Calu3 (cell line): ENCODE measurements around the gene PROM2. TPM values are rescaled to one million over a fixed set of nuclear protein-coding genes. Genes with fewer than 3 reads are reported as not detected.

Experiments used
- BruUV-seq: library from RNA; stranded (reverse); fragments of 400-500 nt; replicated peaks from 2 replicates; lab custom pipeline; 2021; lab: Mats Ljungman, UMichigan
- CTCF ChIA-PET: fragments of 300-600 bp; sonication (Branson Sonifier 250); formaldehyde crosslinking; loops from one replicate; lab custom pipeline; 2022; ENCODE audit warnings: antibody characterized with exemption; lab: Charles Lee
- DNase-seq: peaks from one replicate; pipeline ENCODE4 v3.0.0; 2022
- H3K27ac Mint-ChIP-seq: one replicate; pipeline ENCODE4 v1.8.0; 2022; ENCODE audit warnings: mixed read lengths; ENCODE audit not compliant: unreplicated experiment
- H3K27me3 Mint-ChIP-seq: one replicate; pipeline ENCODE4 v1.8.0; 2022; ENCODE audit warnings: mixed read lengths; ENCODE audit not compliant: unreplicated experiment
- H3K36me3 Mint-ChIP-seq: one replicate; pipeline ENCODE4 v1.8.0; 2022; ENCODE audit warnings: mild to moderate bottlenecking, moderate library complexity, mixed read lengths; ENCODE audit not compliant: insufficient read depth, unreplicated experiment
- H3K4me1 Mint-ChIP-seq: one replicate; pipeline ENCODE4 v1.8.0; 2022; ENCODE audit warnings: mild to moderate bottlenecking, low read depth, mixed read lengths; ENCODE audit not compliant: unreplicated experiment
- H3K4me3 Mint-ChIP-seq: one replicate; pipeline ENCODE4 v1.8.0; 2022; ENCODE audit warnings: mild to moderate bottlenecking, low read depth, moderate library complexity, mixed read lengths; ENCODE audit not compliant: unreplicated experiment
- H3K9me3 Mint-ChIP-seq: one replicate; pipeline ENCODE4 v1.8.0; 2022; ENCODE audit warnings: low read depth, mixed read lengths; ENCODE audit not compliant: unreplicated experiment
- CTCF ChIP-seq: fragments of 200-600 bp; IDR thresholded peaks from one replicate; pipeline ENCODE4 v1.8.0; 2022; ENCODE audit warnings: antibody characterized with exemption; ENCODE audit not compliant: unreplicated experiment
- intact Hi-C: fragments of 100-400 bp; cut with micrococcal nuclease; formaldehyde crosslinking; loops from one replicate; pipeline ENCODE4 v1.10.0; 2022; ENCODE audit not compliant: unreplicated experiment
- total RNA-seq: library from RNA; stranded (reverse); gene quantifications from 2 replicates; pipeline ENCODE4 v1.2.3, GENCODE V29; 2022

The PROM2 gene
- total RNA-seq, 1 experiment from 2014 or later, result 24.7 TPM

- Mint-ChIP-seq H3K27ac (no peak overlapping the region), H3K27me3 (peaks cover 3% of the 10 kb centered on the region), H3K9me3 (peaks cover 5% of the 10 kb centered on the region), H3K4me1 (peaks cover 26% of the 10 kb centered on the region), H3K36me3 (peaks cover 7% of the 10 kb centered on the region), H3K4me3 (no peak overlapping the region)
- no TSS peak for BruUV-seq
- no peak for DNase-seq
- no peak for TF ChIP-seq CTCF
- intact Hi-C loops, result no loop called here
- CTCF ChIA-PET, result interaction anchor here (1.4 kb wide), 1 partner anchor 9 kb away, joined by 3 read pairs; no protein-coding TSS in a partner anchor
These were observed 62.2 kb downstream of the PROM2 start for GRCh38 chr2:95336406-95336805.

GRCh38 chr2:95337829-95338228 lies 63.6 kb downstream of the PROM2 start:
- Mint-ChIP-seq H3K4me3 (no peak overlapping the region), H3K36me3 (peaks cover 7% of the 10 kb centered on the region), H3K9me3 (peaks cover 5% of the 10 kb centered on the region), H3K27ac (no peak overlapping the region), H3K4me1 (peaks cover 26% of the 10 kb centered on the region), H3K27me3 (peaks cover 18% of the 10 kb centered on the region)
- intact Hi-C loops, result no loop called here
- no peak for TF ChIP-seq CTCF
- no peak for DNase-seq
- CTCF ChIA-PET, result no interaction called here
- BruUV-seq, result no TSS peak

Other genes starting within 250 kb of the PROM2 start
- gene MAL, start 248.7 kb upstream of the PROM2 start, total RNA-seq, result not detected in 2 replicates
- 67.9 and 71.5 TPM in 2 replicates for gene MRPS5, start 152.6 kb upstream of the PROM2 start, total RNA-seq
- gene ZNF514, start 114.6 kb upstream of the PROM2 start, total RNA-seq, result 14.0 and 17.4 TPM in 2 replicates
- gene ZNF2, start 108.6 kb upstream of the PROM2 start, total RNA-seq, result 3.5 and 4.8 TPM in 2 replicates
- gene ZNF892, start 66.9 kb upstream of the PROM2 start, total RNA-seq, result 6.2 and 6.6 TPM in 2 replicates
- gene KCNIP3, start 22.9 kb downstream of the PROM2 start, total RNA-seq, result 1.1 and 2.1 TPM in 2 replicates
- 26.8 and 29.1 TPM in 2 replicates for gene FAHD2A, start 128.3 kb downstream of the PROM2 start, total RNA-seq
- gene TRIM43B, start 210.3 kb downstream of the PROM2 start, total RNA-seq, result not detected in 2 replicates